ENCODE data around the gene KRTAP5-7. TPM values are rescaled to one million over a fixed set of nuclear protein-coding genes. Genes with fewer than 3 reads are reported as not detected.
A peak's percentile ranks its signal among the peaks of the same experiment; 100 is the strongest.
"Not testable (repeated sequence)": the region's sequence is repeated elsewhere in the genome, so short reads cannot be mapped to it uniquely, and the experiment has no call there.

Gene KRTAP5-7
- polyA plus RNA-seq, 1 of the 3 experiments (the other 2 are of a cell fraction), result 0.07 TPM

DNA sequence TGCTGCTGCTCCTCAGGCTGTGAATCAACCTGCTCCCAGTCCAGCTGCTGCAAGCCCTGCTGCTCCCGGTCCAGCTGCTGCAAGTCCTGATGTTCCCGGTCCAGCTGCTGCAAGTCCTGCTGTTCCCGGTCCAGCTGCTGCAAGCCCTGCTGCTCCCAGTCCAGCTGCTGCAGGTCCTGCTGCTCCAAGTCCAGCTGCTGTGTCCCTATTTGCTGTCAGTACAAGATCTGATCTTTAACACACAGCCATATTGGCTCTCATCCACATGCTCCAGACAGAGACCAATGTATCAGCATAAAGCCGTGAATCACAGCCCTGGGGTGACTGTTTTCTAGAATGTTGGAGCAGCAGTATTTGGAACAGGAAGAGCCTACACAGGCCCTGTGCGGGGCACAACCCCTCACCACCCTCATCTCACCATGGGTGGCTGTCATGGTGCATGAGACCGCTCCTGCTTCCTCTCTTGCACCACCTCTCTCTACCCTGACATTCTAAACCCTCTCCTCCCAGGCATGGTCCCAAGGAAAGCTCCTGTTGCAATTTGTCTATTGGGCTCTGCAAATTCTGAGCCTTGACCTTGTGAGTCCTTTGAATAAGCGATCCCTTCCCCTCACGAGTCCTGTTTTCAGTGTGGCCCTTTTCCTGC is 41.8 kb downstream of the KRTAP5-7 start:
- no peaks in the 10 kb centered on the region for H3K9me2 ChIP-seq
- peak; percentile 55 for DNase-seq
- CTCF ChIA-PET, result interaction anchor here (2.3 kb wide), 1 partner anchor 12 kb away, joined by 12 read pairs; no protein-coding TSS in a partner anchor
- no peaks in the 10 kb centered on the region for H3F3A ChIP-seq (replicated peaks; ENCODE audit: insufficient read depth)
- TF ChIP-seq FOXJ3 (CRISPR knock-in tag; IDR thresholded peaks at IDR 0.05) (no peak), EP300 (IDR thresholded peaks at IDR 0.05; ENCODE audit: borderline replicate concordance in 1 of 2, low read depth in 1 of 2, low read length in 1 of 2) (peak in 1 of 2 experiments; percentile 42; a peak in 1 of 4 replicates)
- TF ChIP-seq, protein P1, sequence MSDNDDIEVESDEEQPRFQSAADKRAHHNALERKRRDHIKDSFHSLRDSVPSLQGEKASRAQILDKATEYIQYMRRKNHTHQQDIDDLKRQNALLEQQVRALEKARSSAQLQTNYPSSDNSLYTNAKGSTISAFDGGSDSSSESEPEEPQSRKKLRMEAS (IDR thresholded peaks at IDR 0.05; ENCODE audit: low read depth), result no peak
- H2AFZ ChIP-seq (ENCODE audit: low read depth), result no peak overlapping the region
- no peak overlapping the region for H3K4me2 ChIP-seq
- no peaks in the 10 kb centered on the region for H3K27me3 ChIP-seq (ENCODE audit: insufficient read depth)
- no peak overlapping the region for H3K9ac ChIP-seq
- H3K9me3 ChIP-seq, result no peaks in the 10 kb centered on the region
- H3K36me3 ChIP-seq (replicated peaks in 1 of 2; ENCODE audit: control insufficient read depth in 1 of 2, insufficient read depth in 2 of 2, low read length in 1 of 2), result no peaks in the 10 kb centered on the region
- H3K79me2 ChIP-seq (ENCODE audit: insufficient read depth), result no peaks in the 10 kb centered on the region
- H4K20me1 ChIP-seq (ENCODE audit: insufficient read depth), result no peaks in the 10 kb centered on the region
- H3K4me1 ChIP-seq (ENCODE audit: control insufficient read depth in 1 of 2, insufficient read depth in 2 of 2, low read depth in 1 of 2, low read length in 1 of 2), result peaks cover 0 to 15% of the 10 kb centered on the region in 2 experiments; a peak in 1 of 4 replicates
- POLR2A ChIA-PET, result no interaction called here
- H3K27ac ChIP-seq (ENCODE audit: low read depth in 2 of 2, low read length in 1 of 2), result no peak overlapping the region
- 22% methylated on average over 8 of the region's 8 CpGs for WGBS (ENCODE audit: low lambda C conversion rate)
- H3K4me3 ChIP-seq (ENCODE audit: low read depth in 2 of 2, low read length in 1 of 2), result no peak overlapping the region

GRCh38 chr11:71571101-71571850 is 44.2 kb downstream of the KRTAP5-7 start:
- H3K4me3 ChIP-seq (ENCODE audit: low read depth in 2 of 2, low read length in 1 of 2); H3F3A ChIP-seq (replicated peaks; ENCODE audit: insufficient read depth); H3K27ac ChIP-seq (ENCODE audit: low read depth in 2 of 2, low read length in 1 of 2); H3K9ac ChIP-seq; H3K9me2 ChIP-seq; DNase-seq; H3K27me3 ChIP-seq (ENCODE audit: insufficient read depth); H3K79me2 ChIP-seq (ENCODE audit: insufficient read depth); H3K4me2 ChIP-seq; H3K36me3 ChIP-seq (replicated peaks in 1 of 2; ENCODE audit: control insufficient read depth in 1 of 2, insufficient read depth in 2 of 2, low read length in 1 of 2); H2AFZ ChIP-seq (ENCODE audit: low read depth); H4K20me1 ChIP-seq (ENCODE audit: insufficient read depth); H3K9me3 ChIP-seq; POLR2A ChIA-PET: not testable (repeated sequence)
- CTCF ChIA-PET, result interaction anchor here (1.4 kb wide), 1 partner anchor 9 kb away, joined by 3 read pairs; no protein-coding TSS in a partner anchor
- WGBS (ENCODE audit: low lambda C conversion rate), result 65% methylated on average over 22 of the region's 39 CpGs
- H3K4me1 ChIP-seq (ENCODE audit: control insufficient read depth in 1 of 2, insufficient read depth in 2 of 2, low read depth in 1 of 2, low read length in 1 of 2), result peaks cover 0 to 11% of the 10 kb centered on the region in 2 experiments; a peak in 1 of 4 replicates

- no peaks in the 10 kb centered on the region for H3K9me2 ChIP-seq
- no peak overlapping the region for H3K4me3 ChIP-seq (ENCODE audit: low read depth in 2 of 2, low read length in 1 of 2)
- H3K27me3 ChIP-seq (ENCODE audit: insufficient read depth), result no peaks in the 10 kb centered on the region
- ChIA-PET CTCF (interaction anchor here (1.9 kb wide), 1 partner anchor 10 kb away, joined by 7 read pairs; the partner anchor contains the start of gene KRTAP5-11), POLR2A (no interaction called here)
- no peaks in the 10 kb centered on the region for H3F3A ChIP-seq (replicated peaks; ENCODE audit: insufficient read depth)
- WGBS (ENCODE audit: low lambda C conversion rate), result 44% methylated on average over 7 of the region's 11 CpGs
- no peaks in the 10 kb centered on the region for H3K79me2 ChIP-seq (ENCODE audit: insufficient read depth)
- no peak overlapping the region for H2AFZ ChIP-seq (ENCODE audit: low read depth)
- H3K9ac ChIP-seq, result no peak overlapping the region
- no peaks in the 10 kb centered on the region for H3K9me3 ChIP-seq
- DNase-seq, result no peak
- H3K27ac ChIP-seq (ENCODE audit: low read depth in 2 of 2, low read length in 1 of 2), result no peak overlapping the region
- H3K36me3 ChIP-seq (replicated peaks in 1 of 2; ENCODE audit: control insufficient read depth in 1 of 2, insufficient read depth in 2 of 2, low read length in 1 of 2), result no peaks in the 10 kb centered on the region
- no peaks in the 10 kb centered on the region for H4K20me1 ChIP-seq (ENCODE audit: insufficient read depth)
- no peak overlapping the region for H3K4me2 ChIP-seq
- H3K4me1 ChIP-seq (ENCODE audit: control insufficient read depth in 1 of 2, insufficient read depth in 2 of 2, low read depth in 1 of 2, low read length in 1 of 2), result peaks cover 0 to 10% of the 10 kb centered on the region in 2 experiments; a peak in 1 of 4 replicates
- TF ChIP-seq CHD2 (IDR thresholded peaks at IDR 0.05; ENCODE audit: low read length, partially characterized antibody) (no peak), POLR2AphosphoS5 (IDR thresholded peaks at IDR 0.05; ENCODE audit: low read depth, low read length) (no peak), SMC3 (IDR thresholded peaks at IDR 0.05; ENCODE audit: low read depth, low read length) (no peak), ELF1 (IDR thresholded peaks at IDR 0.05) (no peak), IRF3 (IDR thresholded peaks at IDR 0.05; ENCODE audit: low read depth, low read length) (no peak), TCF12 (IDR thresholded peaks at IDR 0.05) (no peak), USF1 (IDR thresholded peaks at IDR 0.05; ENCODE audit: borderline replicate concordance, low read depth) (no peak), EP300 (IDR thresholded peaks at IDR 0.05; ENCODE audit: borderline replicate concordance in 1 of 2, low read depth in 1 of 2, low read length in 1 of 2) (no peak), NFIC (IDR thresholded peaks at IDR 0.05; ENCODE audit: borderline replicate concordance) (no peak), GATA2 (CRISPR knock-in tag; IDR thresholded peaks at IDR 0.05) (no peak)
- TF ChIP-seq, protein P2, sequence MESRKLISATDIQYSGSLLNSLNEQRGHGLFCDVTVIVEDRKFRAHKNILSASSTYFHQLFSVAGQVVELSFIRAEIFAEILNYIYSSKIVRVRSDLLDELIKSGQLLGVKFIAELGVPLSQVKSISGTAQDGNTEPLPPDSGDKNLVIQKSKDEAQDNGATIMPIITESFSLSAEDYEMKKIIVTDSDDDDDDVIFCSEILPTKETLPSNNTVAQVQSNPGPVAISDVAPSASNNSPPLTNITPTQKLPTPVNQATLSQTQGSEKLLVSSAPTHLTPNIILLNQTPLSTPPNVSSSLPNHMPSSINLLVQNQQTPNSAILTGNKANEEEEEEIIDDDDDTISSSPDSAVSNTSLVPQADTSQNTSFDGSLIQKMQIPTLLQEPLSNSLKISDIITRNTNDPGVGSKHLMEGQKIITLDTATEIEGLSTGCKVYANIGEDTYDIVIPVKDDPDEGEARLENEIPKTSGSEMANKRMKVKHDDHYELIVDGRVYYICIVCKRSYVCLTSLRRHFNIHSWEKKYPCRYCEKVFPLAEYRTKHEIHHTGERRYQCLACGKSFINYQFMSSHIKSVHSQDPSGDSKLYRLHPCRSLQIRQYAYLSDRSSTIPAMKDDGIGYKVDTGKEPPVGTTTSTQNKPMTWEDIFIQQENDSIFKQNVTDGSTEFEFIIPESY (IDR thresholded peaks at IDR 0.05; ENCODE audit: borderline replicate concordance, low read depth), result no peak
Measured at GRCh38 chr11:71572811-71573210, 45.7 kb downstream of the KRTAP5-7 start.

Measured in SK-N-SH (cell line).